Esophagus (tissue), 2 donors: Measurements from ENCODE around the gene USH2A. TPM values are rescaled to one million over a fixed set of nuclear protein-coding genes. Genes with fewer than 3 reads are reported as not detected.

Experiments used
- H3K27ac ChIP-seq, 2 donors: one replicate each; pipeline ENCODE4 v1.5.1; 2013; ENCODE audit warnings: low read depth in 2 of 2, mild to moderate bottlenecking in 2 of 2, inconsistent platforms in 1 of 2, low read length in 1 of 2, moderate library complexity in 1 of 2
- H3K27me3 ChIP-seq, 2 donors: one replicate each; pipeline ENCODE4 v1.6.1; 2013; ENCODE audit warnings: low read length in 2 of 2, control low read depth in 1 of 2, mild to moderate bottlenecking in 1 of 2; ENCODE audit not compliant: insufficient read depth in 2 of 2, control insufficient read depth in 1 of 2
- H3K36me3 ChIP-seq, 2 donors: one replicate each; pipeline ENCODE4 v1.6.1; 2013; ENCODE audit warnings: low read length in 1 of 2; ENCODE audit not compliant: control insufficient read depth in 2 of 2, insufficient read depth in 2 of 2
- H3K4me1 ChIP-seq, 2 donors: one replicate each; pipeline ENCODE4 v1.6.1; 2013; ENCODE audit warnings: low read length in 1 of 2; ENCODE audit not compliant: control insufficient read depth in 2 of 2, insufficient read depth in 2 of 2
- H3K4me3 ChIP-seq, 2 donors: one replicate each; pipeline ENCODE4 v1.5.1; 2013; ENCODE audit warnings: low read length in 2 of 2, mild to moderate bottlenecking in 2 of 2, low read depth in 1 of 2, moderate library complexity in 1 of 2
- H3K9me3 ChIP-seq, 2 donors: one replicate each; pipeline ENCODE4 v1.6.1; 2013; ENCODE audit warnings: mild to moderate bottlenecking in 2 of 2, low read depth in 1 of 2, low read length in 1 of 2, moderate library complexity in 1 of 2; ENCODE audit not compliant: control insufficient read depth in 2 of 2, insufficient read depth in 1 of 2
- WGBS, 2 donors: extraction: QIAGEN DNeasy Blood & Tissue Kit; methylation state at CpG; one replicate each; pipeline ENCODE4 v1.1.7; 2013; 5-methylcytosine and 5-hydroxymethylcytosine counted together
- polyA plus RNA-seq, 2 donors: library from polyadenylated mRNA; stranded (reverse); fragments of 200-250 nt; gene quantifications; one replicate each; pipeline ENCODE4 v1.2.3, GENCODE V29; 2013
- donor health status: healthy with polysubstance abuse.
- donor health status: Bipolar disorder and iron deficiency.

The USH2A gene
- polyA plus RNA-seq, 2 donors: under 0.01 TPM; not detected in 1

DNA sequence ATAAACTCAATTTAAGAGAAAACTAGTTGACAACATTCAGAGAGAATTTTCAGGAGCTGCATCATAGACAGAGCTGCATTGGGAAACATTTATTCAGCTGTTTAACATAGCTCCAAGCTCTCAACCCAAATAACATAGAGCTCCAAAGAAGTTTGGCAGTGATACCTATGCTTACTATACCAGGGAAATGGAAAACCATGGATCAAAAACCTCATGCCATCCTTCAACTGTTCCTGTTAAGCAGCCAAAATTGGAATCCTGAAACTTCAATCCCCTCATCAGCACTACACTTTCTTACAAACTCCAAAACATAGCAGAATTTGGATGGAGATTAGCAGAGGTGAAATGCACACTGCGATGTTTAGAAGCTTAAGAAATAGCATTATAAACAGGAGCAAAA lies 164.4 kb downstream of the USH2A start:
- H3K36me3 ChIP-seq: no peaks in the 10 kb centered on the region
- H3K27me3 ChIP-seq: no peaks in the 10 kb centered on the region
- H3K4me3 ChIP-seq: no peak overlapping the region
- no peaks in the 10 kb centered on the region for H3K4me1 ChIP-seq
- H3K9me3 ChIP-seq: peaks cover 0 to 2% of the 10 kb centered on the region in 2 donors
- H3K27ac ChIP-seq: no peak overlapping the region
- 89 to 95% methylated on average over 1 of the region's 1 CpG for WGBS, 2 donors

- Histone ChIP-seq H3K27me3 (no peaks in the 10 kb centered on the region), H3K36me3 (no peaks in the 10 kb centered on the region), H3K27ac (no peak overlapping the region), H3K4me3 (no peak overlapping the region), H3K4me1 (no peaks in the 10 kb centered on the region), H3K9me3 (peaks cover 0 to 2% of the 10 kb centered on the region in 2 donors)
- WGBS, 2 donors: 67 to 70% methylated on average over 3 of the region's 3 CpGs
These were observed 164.9 kb downstream of the USH2A start for GRCh38 chr1:216258386-216258785.

DNA sequence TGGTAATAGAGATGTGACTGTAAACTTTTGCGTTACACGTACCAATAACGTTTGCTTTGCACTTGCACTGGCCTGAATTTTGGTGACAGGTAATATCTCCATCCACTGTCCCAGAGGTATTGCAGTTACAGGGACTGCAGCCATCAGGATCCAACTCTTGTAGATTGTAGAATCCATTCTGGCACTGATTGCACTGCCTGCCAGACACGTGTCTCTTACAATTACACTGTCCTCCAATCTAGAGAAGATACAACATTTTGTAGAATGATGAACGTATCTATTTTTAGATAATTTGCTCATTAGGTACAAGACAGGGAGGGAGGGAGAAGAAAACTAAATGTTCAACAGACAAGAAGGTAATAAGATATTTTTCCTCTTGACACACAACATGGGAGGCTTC lies 172.4 kb downstream of the USH2A start:
- Histone ChIP-seq H3K4me1 (no peaks in the 10 kb centered on the region), H3K9me3 (no peaks in the 10 kb centered on the region), H3K27me3 (no peaks in the 10 kb centered on the region), H3K27ac (no peak overlapping the region), H3K36me3 (no peaks in the 10 kb centered on the region), H3K4me3 (no peak overlapping the region)
- WGBS, 2 donors: 85% methylated on average over 5 of the region's 5 CpGs

- Histone ChIP-seq H3K4me3 (no peak overlapping the region), H3K4me1 (no peaks in the 10 kb centered on the region), H3K27ac (no peak overlapping the region), H3K27me3 (no peaks in the 10 kb centered on the region), H3K36me3 (no peaks in the 10 kb centered on the region), H3K9me3 (no peaks in the 10 kb centered on the region)
- WGBS, 2 donors: 58 to 68% methylated on average over 3 of the region's 3 CpGs
These were observed 174.6 kb downstream of the USH2A start for GRCh38 chr1:216248628-216249027.

DNA sequence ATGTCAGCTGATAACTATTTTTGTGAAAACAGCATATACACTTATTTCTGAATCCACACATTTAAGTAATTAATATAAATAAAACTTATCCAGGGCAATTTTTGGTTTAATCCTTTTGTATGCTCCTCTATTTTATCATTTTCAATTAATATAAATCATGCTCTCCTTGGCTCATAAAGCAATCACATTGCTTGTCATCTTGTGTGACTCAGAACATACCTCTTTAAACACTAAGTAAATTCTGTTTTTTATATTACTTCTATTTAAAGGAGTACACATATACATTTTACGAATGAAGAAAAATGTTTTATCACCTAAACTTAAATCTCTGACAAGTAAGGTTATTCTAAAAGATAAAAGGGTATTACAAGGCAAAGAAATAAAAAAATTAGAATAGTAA lies 175.3 kb downstream of the USH2A start:
- Histone ChIP-seq H3K36me3 (no peaks in the 10 kb centered on the region), H3K4me1 (no peaks in the 10 kb centered on the region), H3K27ac (no peak overlapping the region), H3K27me3 (no peaks in the 10 kb centered on the region), H3K4me3 (no peak overlapping the region), H3K9me3 (no peaks in the 10 kb centered on the region)
- WGBS, 2 donors: 60 to 65% methylated on average over 1 of the region's 1 CpG

- no peaks in the 10 kb centered on the region for H3K27me3 ChIP-seq
- no peak overlapping the region for H3K4me3 ChIP-seq
- no peaks in the 10 kb centered on the region for H3K4me1 ChIP-seq
- no peaks in the 10 kb centered on the region for H3K9me3 ChIP-seq
- no peak overlapping the region for H3K27ac ChIP-seq
- H3K36me3 ChIP-seq: no peaks in the 10 kb centered on the region
- WGBS, 2 donors: 71 to 77% methylated on average over 4 of the region's 4 CpGs
These were observed 176.6 kb downstream of the USH2A start for GRCh38 chr1:216246577-216247203.

- Histone ChIP-seq H3K4me3 (no peak overlapping the region), H3K9me3 (no peaks in the 10 kb centered on the region), H3K27ac (no peak overlapping the region), H3K36me3 (no peaks in the 10 kb centered on the region), H3K27me3 (no peaks in the 10 kb centered on the region), H3K4me1 (no peaks in the 10 kb centered on the region)
- WGBS, 2 donors: 80 to 85% methylated on average over 1 of the region's 1 CpG
These were observed 184.4 kb downstream of the USH2A start for GRCh38 chr1:216238844-216239243.

GRCh38 chr1:216237927-216238542 lies 185.2 kb downstream of the USH2A start:
- Histone ChIP-seq H3K27me3 (no peaks in the 10 kb centered on the region), H3K4me1 (no peaks in the 10 kb centered on the region), H3K9me3 (no peaks in the 10 kb centered on the region), H3K36me3 (no peaks in the 10 kb centered on the region), H3K27ac (no peak overlapping the region), H3K4me3 (no peak overlapping the region)
- WGBS, 2 donors: 58 to 70% methylated on average over 3 of the region's 3 CpGs

GRCh38 chr1:216224233-216224632 lies 199.0 kb downstream of the USH2A start:
- Histone ChIP-seq H3K36me3 (no peaks in the 10 kb centered on the region), H3K9me3 (no peaks in the 10 kb centered on the region), H3K27ac (no peak overlapping the region), H3K27me3 (no peaks in the 10 kb centered on the region), H3K4me3 (no peak overlapping the region), H3K4me1 (no peaks in the 10 kb centered on the region)
- 66 to 87% methylated on average over 1 of the region's 1 CpG for WGBS, 2 donors

GRCh38 chr1:216223486-216223885 lies 199.8 kb downstream of the USH2A start:
- Histone ChIP-seq H3K36me3 (no peaks in the 10 kb centered on the region), H3K9me3 (no peaks in the 10 kb centered on the region), H3K4me1 (no peaks in the 10 kb centered on the region), H3K4me3 (no peak overlapping the region), H3K27me3 (no peaks in the 10 kb centered on the region), H3K27ac (no peak overlapping the region)
- 51 to 52% methylated on average over 4 of the region's 4 CpGs for WGBS, 2 donors
